Activated naive CD4-positive, alpha-beta T cell treated with Interleukin-2 at 50 U/mL for 16 hours (primary cell): Measurements from ENCODE around the gene VAV1.
"Not testable (repeated sequence)": the region's sequence is repeated elsewhere in the genome, so short reads cannot be mapped to it uniquely, and the experiment has no call there.

Experiments used
- DNase-seq: peaks from one replicate; pipeline ENCODE4 v3.0.0-alpha.2; 2020

Gene VAV1

DNA sequence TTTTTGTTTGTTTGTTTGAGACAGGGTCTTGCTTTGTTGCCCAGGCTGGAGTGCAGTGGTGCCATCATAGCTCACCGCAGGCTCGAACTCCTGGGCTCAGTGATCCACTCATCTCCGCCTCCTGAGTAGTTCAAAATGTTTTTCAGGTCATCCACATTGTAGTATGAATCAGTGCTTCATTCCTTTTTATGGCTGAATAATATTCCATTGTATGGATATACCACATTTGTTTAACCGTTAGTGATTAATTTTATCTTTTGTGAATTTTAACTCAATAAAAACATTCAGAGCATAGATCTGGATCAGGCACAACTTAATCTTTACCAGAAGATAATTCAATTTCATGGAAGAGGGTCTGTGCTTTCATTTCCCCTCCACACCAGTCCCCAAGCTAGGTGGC lies 47.7 kb downstream of the VAV1 start:
- DNase-seq: no peak

DNA sequence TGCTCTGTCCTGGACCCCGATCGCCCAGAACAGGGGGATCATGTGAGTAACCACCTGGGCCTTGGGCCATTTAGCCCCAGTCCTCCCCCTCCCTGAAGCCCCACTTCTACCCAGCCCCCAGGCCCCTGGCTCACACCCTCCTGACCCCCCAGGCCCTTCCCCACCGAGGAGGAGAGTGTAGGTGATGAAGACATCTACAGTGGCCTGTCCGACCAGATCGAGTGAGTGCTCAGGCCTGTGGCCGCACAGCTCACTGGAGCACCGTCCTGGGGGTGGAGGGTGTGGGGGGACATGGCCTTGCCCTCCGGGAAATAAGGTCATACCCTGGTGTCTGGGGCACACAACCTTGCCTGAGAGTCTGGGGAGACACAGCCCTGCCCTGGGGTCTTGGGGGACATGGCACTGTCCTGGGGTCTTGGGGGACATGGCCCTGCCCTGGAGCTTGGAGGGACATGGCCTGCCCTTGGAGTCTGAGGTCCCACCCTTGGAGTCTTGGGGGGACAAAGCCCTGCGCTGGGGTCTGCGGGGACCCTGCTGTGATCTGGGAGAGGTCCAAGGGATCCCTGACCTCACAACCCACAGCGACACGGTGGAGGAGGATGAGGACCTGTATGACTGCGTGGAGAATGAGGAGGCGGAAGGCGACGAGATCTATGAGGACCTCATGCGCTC lies 49.3 kb downstream of the VAV1 start:
- no peak for DNase-seq

- DNase-seq: no peak
Observed at GRCh38 chr19:6822311-6822670, 49.8 kb downstream of the VAV1 start.

DNA sequence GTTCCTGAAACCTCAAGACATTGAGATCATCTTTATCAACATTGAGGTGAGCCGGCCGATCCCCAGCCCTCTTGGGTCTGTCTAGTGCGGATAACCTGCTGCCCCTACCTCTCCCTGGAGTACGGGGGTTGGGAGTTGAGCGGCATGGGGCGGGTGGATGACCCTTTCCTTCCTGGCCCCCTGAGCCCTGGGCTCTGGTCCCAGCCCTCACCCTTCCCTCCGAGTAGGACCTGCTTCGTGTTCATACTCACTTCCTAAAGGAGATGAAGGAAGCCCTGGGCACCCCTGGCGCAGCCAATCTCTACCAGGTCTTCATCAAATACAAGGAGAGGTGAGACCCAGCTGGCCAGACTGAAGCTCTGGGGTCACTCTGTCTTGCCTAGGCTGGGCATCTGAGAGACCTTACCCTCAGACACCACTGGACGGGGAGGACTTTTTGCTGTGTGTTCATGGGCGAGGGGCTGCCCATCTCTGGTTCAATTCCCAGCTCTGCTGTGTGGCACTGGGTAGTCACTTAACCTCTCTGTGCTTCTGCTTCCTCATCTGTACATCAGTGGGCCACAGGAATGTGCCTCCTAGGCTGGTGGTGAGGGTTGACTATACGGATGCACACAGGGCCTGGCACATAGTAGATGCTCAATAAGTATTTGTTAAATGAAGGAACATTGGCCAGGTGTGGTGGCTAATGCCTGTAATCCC lies 52.7 kb downstream of the VAV1 start:
- no peak for DNase-seq

DNA sequence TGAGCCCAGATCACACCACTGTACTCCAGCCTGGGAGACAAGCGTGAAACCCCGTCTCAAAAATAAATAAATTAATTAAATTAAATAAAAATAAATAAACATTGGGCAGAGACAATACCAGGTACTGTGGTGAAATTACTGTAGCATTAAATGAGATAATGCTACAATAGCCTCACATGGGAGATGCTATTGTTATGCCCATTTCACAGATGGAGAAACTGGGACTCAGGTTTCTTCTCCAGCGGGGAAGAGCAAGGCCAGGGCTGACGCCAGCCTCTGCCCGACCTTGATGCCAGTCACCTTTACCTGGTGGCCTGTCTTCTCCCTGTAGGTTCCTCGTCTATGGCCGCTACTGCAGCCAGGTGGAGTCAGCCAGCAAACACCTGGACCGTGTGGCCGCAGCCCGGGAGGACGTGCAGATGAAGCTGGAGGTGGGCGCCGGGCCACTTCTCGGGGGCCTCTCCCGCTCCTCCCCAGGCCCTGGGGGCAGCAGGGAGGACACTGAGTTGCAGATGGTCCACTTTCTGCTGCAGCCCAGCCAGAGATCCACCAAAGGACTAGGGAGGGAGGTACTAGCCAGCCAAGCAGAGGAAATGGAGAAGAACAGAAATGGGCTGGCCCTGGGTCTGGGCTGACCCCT lies 53.9 kb downstream of the VAV1 start:
- no peak for DNase-seq

GRCh38 chr19:6828306-6828697 lies 55.8 kb downstream of the VAV1 start:
- DNase-seq: no peak

GRCh38 chr19:6828698-6829633 lies 56.5 kb downstream of the VAV1 start:
- DNase-seq: peak; percentile 32

GRCh38 chr19:6829829-6830228 lies 57.3 kb downstream of the VAV1 start:
- DNase-seq: not testable (repeated sequence)

GRCh38 chr19:6831084-6831483 lies 58.6 kb downstream of the VAV1 start:
- not testable (repeated sequence) for DNase-seq

- no peak for DNase-seq
Observed at GRCh38 chr19:6832412-6832811, 59.9 kb downstream of the VAV1 start.

DNA sequence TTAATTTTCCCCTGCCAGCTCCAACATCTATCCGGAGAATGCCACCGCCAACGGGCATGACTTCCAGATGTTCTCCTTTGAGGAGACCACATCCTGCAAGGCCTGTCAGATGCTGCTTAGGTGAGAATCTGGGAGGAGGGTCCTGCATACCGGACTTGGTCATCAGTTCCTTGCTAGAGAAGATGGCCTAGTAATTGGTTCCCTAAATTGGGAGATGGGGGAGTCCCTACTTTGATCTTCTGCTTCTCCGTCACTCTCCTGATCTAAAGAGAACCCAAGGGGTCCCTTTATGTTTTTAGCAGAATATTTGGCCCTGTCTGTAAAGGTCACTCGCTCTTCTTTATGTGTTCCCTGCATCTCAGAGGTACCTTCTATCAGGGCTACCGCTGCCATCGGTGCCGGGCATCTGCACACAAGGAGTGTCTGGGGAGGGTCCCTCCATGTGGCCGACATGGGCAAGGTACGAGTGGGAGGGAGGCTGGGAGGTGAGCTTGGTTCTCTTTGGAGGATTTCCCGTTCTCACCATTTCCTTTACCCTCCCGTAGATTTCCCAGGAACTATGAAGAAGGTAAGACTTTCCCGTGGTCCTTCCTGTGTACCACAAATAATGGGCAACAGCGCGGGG lies 60.8 kb downstream of the VAV1 start:
- no peak for DNase-seq

DNA sequence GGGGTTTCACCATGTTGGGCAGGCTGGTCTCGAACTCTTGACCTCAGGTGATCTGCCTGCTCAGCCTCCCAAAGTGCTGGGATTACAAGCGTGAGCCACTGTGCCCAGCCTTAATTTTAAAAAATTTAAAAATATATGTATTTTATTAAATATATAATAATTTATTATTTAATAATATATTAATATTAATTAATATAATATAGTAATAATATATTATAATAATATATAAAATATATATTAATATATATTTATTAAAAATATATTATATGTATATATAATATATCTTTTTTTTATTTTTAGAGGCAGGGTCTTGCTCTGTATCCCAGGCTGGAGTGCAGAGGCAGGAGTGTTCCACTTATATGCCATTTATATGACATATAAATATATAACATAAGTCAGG lies 61.9 kb downstream of the VAV1 start:
- DNase-seq: no peak

DNA sequence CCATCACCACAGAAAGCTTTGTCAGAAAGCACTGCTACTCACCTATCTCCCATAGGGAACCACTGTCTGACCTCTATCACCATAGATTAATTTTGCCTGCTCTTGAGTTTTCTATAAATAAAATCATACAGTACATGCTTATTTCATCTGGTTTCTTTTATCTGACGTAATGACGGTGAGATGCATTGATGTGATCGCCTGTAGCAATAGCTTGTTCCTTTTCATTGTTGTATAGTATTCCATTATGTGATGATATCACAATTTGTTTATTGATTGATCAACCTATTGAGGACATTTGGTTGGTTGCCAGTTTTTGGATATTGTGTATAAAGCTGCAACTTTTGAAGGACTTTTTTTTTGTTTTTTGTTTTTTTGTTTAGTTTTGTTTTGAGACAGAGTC lies 63.0 kb downstream of the VAV1 start:
- no peak for DNase-seq

DNA sequence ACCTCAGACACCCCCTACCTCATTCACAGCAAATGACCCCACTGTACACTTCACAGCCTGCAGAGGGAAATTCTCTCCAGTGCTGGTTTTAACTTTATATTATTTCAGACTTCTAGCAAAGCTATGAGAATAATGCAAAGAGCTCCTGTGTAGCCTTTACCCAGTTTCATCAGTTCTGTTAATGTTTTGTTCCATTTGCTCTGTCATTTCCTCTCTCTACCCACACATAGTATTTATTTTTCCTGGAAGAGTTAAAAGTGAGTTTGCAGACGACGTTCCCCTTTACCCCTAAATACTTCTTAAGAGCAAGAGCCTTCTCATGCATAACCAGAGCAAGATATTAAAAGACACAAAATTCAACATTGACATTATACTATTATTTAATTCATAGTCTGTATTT lies 65.0 kb downstream of the VAV1 start:
- DNase-seq: no peak

DNA sequence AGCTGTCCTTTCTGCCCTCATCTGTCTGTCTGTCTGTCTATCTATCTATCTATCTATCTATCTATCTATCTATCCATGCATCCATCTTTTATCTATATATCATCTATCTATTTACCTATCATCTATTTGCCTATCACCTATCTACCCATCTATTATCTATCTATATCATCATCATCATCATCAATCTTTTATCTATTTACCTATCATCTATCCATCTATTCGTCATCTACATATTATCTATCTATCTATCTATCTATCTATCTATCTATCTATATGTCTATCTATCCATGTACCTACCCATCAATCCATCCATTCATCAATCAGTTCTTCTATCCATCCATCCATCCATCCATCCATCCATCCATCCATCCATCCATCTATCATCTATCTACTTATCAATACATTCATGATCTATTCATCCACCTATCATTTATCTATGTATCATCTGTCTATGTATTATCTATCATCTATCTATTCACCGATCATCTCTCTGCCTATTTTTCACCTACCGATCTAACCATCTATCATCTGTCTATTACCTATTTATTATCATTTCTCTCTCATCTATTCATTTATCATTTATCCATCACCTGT lies 65.7 kb downstream of the VAV1 start:
- no peak for DNase-seq

DNA sequence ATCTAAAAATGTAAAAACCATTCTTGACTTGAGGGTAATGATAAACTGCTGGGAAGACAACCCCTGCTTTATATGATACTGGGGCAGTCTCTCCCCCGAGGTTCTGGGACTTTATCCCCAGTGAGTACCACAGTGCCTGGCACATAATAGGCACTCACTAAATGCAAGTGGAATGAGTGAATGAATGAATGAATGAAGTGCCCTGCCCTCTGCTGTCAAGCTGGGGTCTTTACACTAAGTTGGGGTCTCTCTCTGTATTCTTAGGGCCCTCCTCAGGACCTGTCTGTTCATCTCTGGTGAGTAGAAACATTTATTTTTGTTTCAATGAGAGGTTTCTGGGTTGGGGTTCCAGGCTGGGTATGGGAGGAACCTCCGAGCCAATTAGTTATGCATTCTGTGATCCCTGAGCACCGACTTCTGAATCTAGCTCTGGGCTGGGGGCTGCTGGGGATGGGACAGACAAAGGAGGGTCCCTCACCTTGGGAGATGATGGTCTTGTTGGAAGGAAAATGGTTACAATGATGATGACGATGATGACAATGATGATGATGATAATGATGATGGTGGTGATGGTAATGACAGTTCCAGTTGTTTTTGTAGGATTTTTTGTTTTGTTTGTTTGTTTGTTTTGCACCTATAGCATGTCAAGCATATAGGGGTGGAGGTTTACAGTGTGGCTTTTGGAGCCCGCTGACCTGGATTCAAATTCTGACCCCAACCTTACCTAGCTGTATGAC lies 70.5 kb downstream of the VAV1 start:
- DNase-seq: no peak

GRCh38 chr19:6847828-6848200 lies 75.3 kb downstream of the VAV1 start:
- no peak for DNase-seq

DNA sequence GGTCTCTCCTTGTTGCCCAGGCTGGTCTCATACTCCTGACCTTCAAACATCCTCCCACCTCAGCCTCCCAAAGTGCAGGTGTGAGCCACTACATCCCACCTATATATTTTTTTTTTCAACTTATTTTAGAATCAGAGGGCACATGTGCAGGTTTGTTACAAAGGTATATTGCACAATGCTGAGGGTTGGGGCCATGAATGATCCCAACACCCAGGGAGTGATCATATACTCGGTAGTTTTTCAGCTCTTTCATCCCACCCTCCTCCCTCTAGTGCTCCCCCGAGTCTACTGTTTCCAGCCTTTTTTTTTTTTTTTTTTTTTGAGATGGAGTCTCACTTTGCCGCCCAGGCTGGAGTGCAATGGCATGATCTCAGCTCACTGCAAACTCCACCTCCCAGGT lies 76.5 kb downstream of the VAV1 start:
- no peak for DNase-seq

DNA sequence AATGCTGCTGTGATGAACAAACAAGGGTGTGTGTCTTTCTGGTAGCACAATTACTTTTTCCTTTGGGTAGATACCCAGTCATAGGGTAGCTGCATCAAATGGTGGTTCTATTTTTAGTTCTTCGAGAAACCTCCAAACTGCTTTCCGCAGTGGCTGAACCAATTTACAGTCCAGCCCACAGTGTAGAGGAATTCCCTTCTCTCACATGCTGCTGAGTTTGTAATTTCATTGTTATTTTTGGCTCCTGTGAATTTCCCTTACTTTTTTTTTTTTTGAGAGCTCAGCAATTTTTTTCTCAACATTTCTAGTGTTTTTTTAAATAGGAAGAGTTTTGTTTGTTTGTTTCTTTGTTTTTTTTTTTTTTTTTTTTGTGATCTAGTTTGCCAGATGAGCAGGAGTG lies 77.4 kb downstream of the VAV1 start:
- DNase-seq: no peak

- no peak for DNase-seq
Observed at GRCh38 chr19:6851359-6851758, 78.9 kb downstream of the VAV1 start.

GRCh38 chr19:6852001-6852400 lies 79.5 kb downstream of the VAV1 start:
- no peak for DNase-seq

- no peak for DNase-seq
Observed at GRCh38 chr19:6853868-6854267, 81.4 kb downstream of the VAV1 start.
